HG03060 (cell line): ENCODE results near the gene ARHGAP28.

Source experiments
- ATAC-seq: cut with Tn5 transposase; IDR thresholded peaks from one replicate; pipeline ENCODE4 v1.9.1; 2021; ENCODE audit warnings: low read depth, moderate number of reproducible peaks; ENCODE audit not compliant: unreplicated experiment

The ARHGAP28 gene

GRCh38 chr18:6949800-6950586 is 220.5 kb downstream of the ARHGAP28 start:
- no peak for ATAC-seq

GRCh38 chr18:6950641-6951040 is 221.1 kb downstream of the ARHGAP28 start:
- ATAC-seq, result no peak

GRCh38 chr18:6951336-6952090 is 222.0 kb downstream of the ARHGAP28 start:
- ATAC-seq, result no peak

- ATAC-seq, result no peak
Observed at GRCh38 chr18:6954501-6954900, 225.0 kb downstream of the ARHGAP28 start.

GRCh38 chr18:6955304-6955703 is 225.8 kb downstream of the ARHGAP28 start:
- ATAC-seq, result no peak

GRCh38 chr18:6956495-6956894 is 227.0 kb downstream of the ARHGAP28 start:
- ATAC-seq, result no peak

GRCh38 chr18:6956999-6957398 is 227.5 kb downstream of the ARHGAP28 start:
- no peak for ATAC-seq

- no peak for ATAC-seq
Observed at GRCh38 chr18:6959110-6959509, 229.6 kb downstream of the ARHGAP28 start.

- no peak for ATAC-seq
Observed at GRCh38 chr18:6960124-6960523, 230.6 kb downstream of the ARHGAP28 start.

GRCh38 chr18:6960656-6961055 is 231.1 kb downstream of the ARHGAP28 start:
- ATAC-seq, result no peak

- ATAC-seq, result no peak
Observed at GRCh38 chr18:6961331-6961730, 231.8 kb downstream of the ARHGAP28 start.

GRCh38 chr18:6962571-6963451 is 233.3 kb downstream of the ARHGAP28 start:
- ATAC-seq, result no peak

- ATAC-seq, result no peak
Observed at GRCh38 chr18:6963452-6964097, 234.1 kb downstream of the ARHGAP28 start.
